ENCODE measurements around the gene MMS22L. TPM values are rescaled to one million over a fixed set of nuclear protein-coding genes. Genes with fewer than 3 reads are reported as not detected.

MMS22L gene
- total and polyA plus RNA-seq, 4 experiments from 2014 or later: 2.5 to 13.2 (median 10.0) TPM

DNA sequence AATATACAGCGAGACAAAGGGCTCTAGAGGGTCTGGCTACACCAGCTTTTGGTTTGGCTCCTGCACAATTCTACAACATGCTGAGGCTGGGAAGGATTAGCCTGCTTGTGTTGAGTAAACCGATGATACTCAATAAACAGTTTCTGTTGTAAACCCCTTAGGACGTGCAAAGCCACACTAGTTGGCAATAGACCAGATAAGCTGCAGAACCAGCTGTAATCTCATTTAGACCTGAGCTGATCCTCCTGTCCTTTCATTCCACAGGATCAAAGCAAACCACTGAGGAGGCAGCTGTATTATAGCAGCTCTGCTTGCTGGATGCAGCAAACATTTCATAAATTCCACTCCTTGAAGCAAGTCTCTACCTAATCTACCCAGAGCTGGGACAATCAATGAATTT, 79.7 kb downstream of the MMS22L start:
- Histone ChIP-seq H3K4me1 (ENCODE audit: insufficient read depth, low read length) (no peaks in the 10 kb centered on the region), H3K9me3 (ENCODE audit: control insufficient read depth in 1 of 2, low read length in 2 of 2) (no peaks in the 10 kb centered on the region), H3K27ac (ENCODE audit: low read depth, low read length) (no peak overlapping the region), H3K36me3 (ENCODE audit: insufficient read depth, low read length) (no peaks in the 10 kb centered on the region), H3K4me3 (ENCODE audit: low read length in 2 of 2) (no peak overlapping the region), H3K27me3 (ENCODE audit: insufficient read depth, low read length) (no peaks in the 10 kb centered on the region)
- ChIA-PET POLR2A (ENCODE audit: partially characterized antibody) (no interaction called here), CTCF (ENCODE audit: partially characterized antibody) (interaction anchor here (0.9 to 2.1 kb wide), 3 partner anchors 12 to 18 kb away, joined by 3 to 6 read pairs (median 5); no protein-coding TSS in a partner anchor)
- Mint-ChIP-seq H3K27ac (no peak overlapping the region), H3K36me3 (peaks cover 0 to 4% of the 10 kb centered on the region in 2 donors), H3K9me3 (no peaks in the 10 kb centered on the region), H3K4me3 (no peak overlapping the region), H3K4me1 (no peaks in the 10 kb centered on the region), H3K27me3 (no peaks in the 10 kb centered on the region)
- no peak for DNase-seq
- intact Hi-C loops (cut with micrococcal nuclease): no loop called here

DNA sequence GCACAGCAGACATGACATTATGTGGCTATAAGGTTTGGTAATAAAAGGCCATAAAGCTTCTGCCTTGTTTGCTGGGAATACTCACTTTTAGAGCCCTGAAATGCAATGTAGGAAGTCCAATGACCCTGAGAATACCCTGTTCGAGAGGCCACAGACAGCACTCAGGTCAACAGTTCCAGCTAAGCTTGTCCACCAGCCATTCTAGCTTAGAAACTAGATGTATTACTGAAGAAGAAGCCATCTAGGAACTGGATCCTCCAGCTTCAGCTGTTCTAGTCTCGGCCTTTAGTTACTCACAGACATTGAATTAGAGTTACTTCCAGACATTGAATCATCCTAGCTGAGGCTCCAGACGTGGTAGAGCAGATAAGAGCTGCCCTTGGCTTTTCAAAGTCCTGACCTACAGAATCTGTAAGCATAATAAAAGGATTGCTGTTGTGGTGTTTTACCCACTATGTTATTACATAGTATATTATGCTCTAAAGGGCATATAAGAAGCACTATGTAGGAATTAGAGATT, 84.9 kb downstream of the MMS22L start:
- ChIA-PET POLR2A (ENCODE audit: partially characterized antibody) (no interaction called here), CTCF (ENCODE audit: partially characterized antibody) (interaction anchor here (4.7 to 5.0 kb wide), 2 partner anchors 9 to 12 kb away, joined by 28 to 33 read pairs; no protein-coding TSS in a partner anchor)
- H3K36me3 ChIP-seq (ENCODE audit: insufficient read depth, low read length): no peaks in the 10 kb centered on the region
- Mint-ChIP-seq H3K27me3 (no peaks in the 10 kb centered on the region), H3K27ac (no peak overlapping the region), H3K4me3 (no peak overlapping the region), H3K9me3 (no peaks in the 10 kb centered on the region), H3K36me3 (peaks cover 0 to 11% of the 10 kb centered on the region in 2 donors), H3K4me1 (no peaks in the 10 kb centered on the region)
- H3K27me3 ChIP-seq (ENCODE audit: insufficient read depth, low read length): no peaks in the 10 kb centered on the region
- no peaks in the 10 kb centered on the region for H3K4me1 ChIP-seq (ENCODE audit: insufficient read depth, low read length)
- intact Hi-C loops (cut with micrococcal nuclease): no loop called here
- no peak overlapping the region for H3K27ac ChIP-seq (ENCODE audit: low read depth, low read length)
- H3K9me3 ChIP-seq (ENCODE audit: control insufficient read depth in 1 of 2, low read length in 2 of 2): no peaks in the 10 kb centered on the region
- DNase-seq: no peak
- H3K4me3 ChIP-seq (ENCODE audit: low read length in 2 of 2): no peak overlapping the region

DNA sequence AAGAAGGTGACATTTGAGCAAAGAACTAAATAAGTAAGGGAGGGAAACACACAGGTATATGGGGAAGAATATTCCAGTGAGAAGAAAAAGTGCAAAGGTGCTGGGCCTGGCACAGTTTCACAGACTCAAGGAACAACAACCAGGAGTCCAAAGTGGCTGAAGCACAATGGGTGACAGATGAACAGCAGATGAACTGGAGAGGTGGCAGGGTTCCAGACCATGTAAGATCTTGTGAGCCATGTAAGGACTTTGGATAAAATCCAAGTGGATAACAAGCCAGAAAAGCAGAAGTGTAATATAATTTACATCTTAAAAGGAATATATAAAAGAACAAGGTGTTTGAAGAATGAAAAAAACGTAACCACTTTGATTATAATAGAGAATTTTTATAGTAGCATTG, 87.9 kb downstream of the MMS22L start:
- Histone ChIP-seq H3K4me1 (ENCODE audit: insufficient read depth, low read length) (no peaks in the 10 kb centered on the region), H3K9me3 (ENCODE audit: control insufficient read depth in 1 of 2, low read length in 2 of 2) (no peaks in the 10 kb centered on the region), H3K27me3 (ENCODE audit: insufficient read depth, low read length) (no peaks in the 10 kb centered on the region), H3K27ac (ENCODE audit: low read depth, low read length) (no peak overlapping the region), H3K4me3 (ENCODE audit: low read length in 2 of 2) (no peak overlapping the region), H3K36me3 (ENCODE audit: insufficient read depth, low read length) (no peaks in the 10 kb centered on the region)
- peaks cover 0 to 2% (median under 1%) of the 10 kb centered on the region in 4 donors for H3K4me1 Mint-ChIP-seq
- DNase-seq: no peak
- no peak overlapping the region for H3K27ac Mint-ChIP-seq
- intact Hi-C loops (cut with micrococcal nuclease): no loop called here
- POLR2A ChIA-PET (ENCODE audit: partially characterized antibody): no interaction called here
- H3K27me3 Mint-ChIP-seq: no peaks in the 10 kb centered on the region
- H3K4me3 Mint-ChIP-seq: no peak overlapping the region
- peaks cover 0 to 7% of the 10 kb centered on the region in 2 donors for H3K36me3 Mint-ChIP-seq
- CTCF ChIA-PET (ENCODE audit: partially characterized antibody): no interaction called here
- H3K9me3 Mint-ChIP-seq: no peaks in the 10 kb centered on the region

DNA sequence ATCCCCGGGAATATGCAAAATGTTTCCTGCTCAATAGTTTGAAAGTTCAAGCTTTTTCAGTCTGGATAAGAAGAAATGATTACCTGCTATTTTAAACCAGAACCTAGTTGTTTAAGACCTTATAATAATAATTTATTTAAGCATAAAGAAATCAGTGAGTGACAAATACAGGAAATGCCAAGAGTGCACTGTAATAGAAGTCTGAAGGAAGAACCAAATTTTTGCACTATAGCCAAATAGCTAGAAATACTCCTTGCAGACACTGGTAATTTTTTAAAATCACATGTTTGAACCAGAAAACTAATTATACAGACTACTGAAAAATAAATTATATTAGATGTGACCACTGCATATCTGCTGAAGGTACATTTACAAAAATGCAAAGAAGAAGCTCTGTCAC, 93.2 kb downstream of the MMS22L start:
- Mint-ChIP-seq H3K27ac (no peak overlapping the region), H3K36me3 (peaks cover 0 to 7% of the 10 kb centered on the region in 2 donors), H3K9me3 (no peaks in the 10 kb centered on the region), H3K4me1 (peaks cover 0 to 3% (median 1%) of the 10 kb centered on the region in 4 donors), H3K4me3 (no peak overlapping the region), H3K27me3 (no peaks in the 10 kb centered on the region)
- CTCF ChIA-PET (ENCODE audit: partially characterized antibody): interaction anchor here (0.7 to 8.0 kb wide), 11 partner anchors 9 to 209 kb away, joined by 3 to 79 read pairs (median 4); no protein-coding TSS in a partner anchor
- H3K9me3 ChIP-seq (ENCODE audit: control insufficient read depth in 1 of 2, low read length in 2 of 2): no peaks in the 10 kb centered on the region
- intact Hi-C loops (cut with micrococcal nuclease): loop anchor here (5.0 kb wide), 1 partner anchor 1658 kb away; no protein-coding TSS in a partner anchor
- H3K27ac ChIP-seq (ENCODE audit: low read depth, low read length): no peak overlapping the region
- no peaks in the 10 kb centered on the region for H3K36me3 ChIP-seq (ENCODE audit: insufficient read depth, low read length)
- no peaks in the 10 kb centered on the region for H3K4me1 ChIP-seq (ENCODE audit: insufficient read depth, low read length)
- no peak overlapping the region for H3K4me3 ChIP-seq (ENCODE audit: low read length in 2 of 2)
- DNase-seq: no peak
- POLR2A ChIA-PET (ENCODE audit: partially characterized antibody): no interaction called here
- H3K27me3 ChIP-seq (ENCODE audit: insufficient read depth, low read length): no peaks in the 10 kb centered on the region

DNA sequence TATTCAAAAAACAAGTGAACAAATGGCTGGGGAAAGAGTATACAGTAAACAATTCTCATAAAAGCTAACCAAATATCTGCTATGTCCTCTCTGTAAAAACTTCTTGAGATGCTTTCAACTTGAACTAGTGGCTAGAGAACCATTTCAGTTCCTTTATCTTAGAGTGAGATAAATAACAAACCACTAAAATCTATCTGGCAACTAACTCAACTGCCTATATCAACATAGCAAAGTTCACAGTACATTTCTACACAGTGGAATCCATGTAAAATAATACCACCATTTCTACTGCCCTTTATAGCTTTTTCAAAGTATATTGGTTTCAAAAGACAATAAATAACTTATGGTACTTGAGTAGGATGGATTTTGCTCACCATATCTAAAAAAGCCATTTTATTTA, 95.1 kb downstream of the MMS22L start:
- Mint-ChIP-seq H3K9me3 (no peaks in the 10 kb centered on the region), H3K27me3 (no peaks in the 10 kb centered on the region), H3K36me3 (no peaks in the 10 kb centered on the region), H3K27ac (no peak overlapping the region), H3K4me1 (peaks cover 0 to 3% (median 1%) of the 10 kb centered on the region in 4 donors), H3K4me3 (no peak overlapping the region)
- ChIA-PET CTCF (ENCODE audit: partially characterized antibody) (interaction anchor here (1.2 to 8.0 kb wide), 3 partner anchors 12 to 206 kb away, joined by 3 to 79 read pairs (median 33); no protein-coding TSS in a partner anchor), POLR2A (ENCODE audit: partially characterized antibody) (no interaction called here)
- intact Hi-C loops (cut with micrococcal nuclease): loop anchor here (5.0 kb wide), 1 partner anchor 1659 kb away; no protein-coding TSS in a partner anchor
- no peaks in the 10 kb centered on the region for H3K36me3 ChIP-seq (ENCODE audit: insufficient read depth, low read length)
- H3K9me3 ChIP-seq (ENCODE audit: control insufficient read depth in 1 of 2, low read length in 2 of 2): no peaks in the 10 kb centered on the region
- H3K4me1 ChIP-seq (ENCODE audit: insufficient read depth, low read length): no peaks in the 10 kb centered on the region
- no peaks in the 10 kb centered on the region for H3K27me3 ChIP-seq (ENCODE audit: insufficient read depth, low read length)
- DNase-seq: no peak
- H3K27ac ChIP-seq (ENCODE audit: low read depth, low read length): no peak overlapping the region
- H3K4me3 ChIP-seq (ENCODE audit: low read length in 2 of 2): no peak overlapping the region

DNA sequence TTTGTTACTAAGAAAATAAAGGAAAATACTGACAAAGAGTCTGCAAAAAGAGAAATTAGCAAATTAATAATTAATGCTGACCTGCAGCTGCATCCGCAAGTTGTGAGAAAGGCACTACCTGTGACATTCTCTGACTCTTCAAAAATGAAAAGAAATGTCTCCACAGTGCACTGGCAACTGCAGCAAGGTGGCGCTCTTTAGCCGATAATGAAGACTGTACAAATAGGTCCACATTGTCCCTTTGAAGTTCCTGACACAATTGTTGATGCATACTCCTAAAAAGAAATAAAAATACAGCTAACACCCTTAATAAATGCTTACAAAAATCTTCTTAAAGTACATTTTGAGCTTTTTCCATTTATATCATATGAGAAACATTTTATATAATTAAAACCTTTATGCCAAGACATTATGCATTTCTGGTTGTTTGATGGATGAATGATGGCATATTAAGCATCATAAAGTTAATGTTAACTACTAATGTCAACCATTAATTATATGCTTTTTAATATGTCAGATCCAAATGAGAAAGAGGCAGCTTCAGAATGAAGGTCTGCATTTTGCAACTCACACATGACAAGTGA, 96.5 kb downstream of the MMS22L start:
- intact Hi-C loops (cut with micrococcal nuclease): loop anchor here (1.0 to 5.0 kb wide), 2 partner anchors 208 to 1661 kb away; no protein-coding TSS in a partner anchor
- POLR2A ChIA-PET (ENCODE audit: partially characterized antibody): no interaction called here
- Histone ChIP-seq H3K4me1 (ENCODE audit: insufficient read depth, low read length) (no peaks in the 10 kb centered on the region), H3K4me3 (ENCODE audit: low read length in 2 of 2) (no peak overlapping the region), H3K36me3 (ENCODE audit: insufficient read depth, low read length) (no peaks in the 10 kb centered on the region), H3K27me3 (ENCODE audit: insufficient read depth, low read length) (no peaks in the 10 kb centered on the region), H3K27ac (ENCODE audit: low read depth, low read length) (no peak overlapping the region), H3K9me3 (ENCODE audit: control insufficient read depth in 1 of 2, low read length in 2 of 2) (no peaks in the 10 kb centered on the region)
- no peaks in the 10 kb centered on the region for H3K27me3 Mint-ChIP-seq
- peaks cover 0 to 2% (median under 1%) of the 10 kb centered on the region in 4 donors for H3K4me1 Mint-ChIP-seq
- no peaks in the 10 kb centered on the region for H3K9me3 Mint-ChIP-seq
- no peak overlapping the region for H3K27ac Mint-ChIP-seq
- H3K36me3 Mint-ChIP-seq: peaks cover 0 to 3% of the 10 kb centered on the region in 2 donors
- CTCF ChIA-PET (ENCODE audit: partially characterized antibody): interaction anchor here (0.6 to 8.0 kb wide), 21 partner anchors 9 to 1933 kb away, joined by 3 to 79 read pairs (median 4); no protein-coding TSS in a partner anchor
- DNase-seq: peak; percentile 42 to 59 (median 55)
- no peak overlapping the region for H3K4me3 Mint-ChIP-seq

DNA sequence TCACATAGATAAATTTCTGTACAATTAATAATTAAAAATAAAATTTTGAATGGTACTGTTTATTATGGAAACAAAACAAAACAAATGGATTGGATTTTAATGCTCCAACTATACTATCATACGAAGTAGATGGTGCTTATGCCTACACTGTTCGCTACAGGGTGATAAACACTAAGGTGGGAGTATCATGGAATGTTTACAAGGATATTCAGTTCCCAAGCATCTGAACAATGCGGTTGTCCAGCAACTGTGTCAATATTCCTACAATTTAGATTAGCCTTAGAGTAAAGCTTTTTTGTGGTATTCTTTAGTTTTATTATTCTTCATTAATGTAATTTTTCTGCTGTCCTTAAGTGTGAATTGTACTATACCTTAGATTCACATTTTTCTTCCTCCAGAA, 105.1 kb downstream of the MMS22L start:
- Mint-ChIP-seq H3K9me3 (peaks cover 0 to 2% (median 0%) of the 10 kb centered on the region in 8 donors), H3K4me1 (no peaks in the 10 kb centered on the region), H3K27me3 (no peaks in the 10 kb centered on the region), H3K36me3 (peaks cover 13 to 30% of the 10 kb centered on the region in 2 donors), H3K4me3 (no peak overlapping the region), H3K27ac (no peak overlapping the region)
- POLR2A ChIA-PET (ENCODE audit: partially characterized antibody): no interaction called here
- H3K4me3 ChIP-seq (ENCODE audit: low read length in 2 of 2): no peak overlapping the region
- intact Hi-C loops (cut with micrococcal nuclease): no loop called here
- CTCF ChIA-PET (ENCODE audit: partially characterized antibody): interaction anchor here (2.1 kb wide), 1 partner anchor 9 kb away, joined by 17 read pairs; no protein-coding TSS in a partner anchor
- H3K9me3 ChIP-seq (ENCODE audit: control insufficient read depth in 1 of 2, low read length in 2 of 2): no peaks in the 10 kb centered on the region
- H3K36me3 ChIP-seq (ENCODE audit: insufficient read depth, low read length): no peaks in the 10 kb centered on the region
- H3K4me1 ChIP-seq (ENCODE audit: insufficient read depth, low read length): no peaks in the 10 kb centered on the region
- no peaks in the 10 kb centered on the region for H3K27me3 ChIP-seq (ENCODE audit: insufficient read depth, low read length)
- H3K27ac ChIP-seq (ENCODE audit: low read depth, low read length): no peak overlapping the region
- no peak for DNase-seq
